ENCODE results near the gene FHAD1.

GRCh38 chr1:15412175-15412800 lies 165.3 kb downstream of the FHAD1 start:
- no peak for TF ChIP-seq POLR2A (IDR thresholded peaks at IDR 0.05)
- no peak for TF ChIP-seq CTCF (IDR thresholded peaks at IDR 0.05)
